ENCODE results near the gene ANGPTL3.
"Not testable (repeated sequence)": the region's sequence is repeated elsewhere in the genome, so short reads cannot be mapped to it uniquely, and the experiment has no call there.

ANGPTL3 gene

DNA sequence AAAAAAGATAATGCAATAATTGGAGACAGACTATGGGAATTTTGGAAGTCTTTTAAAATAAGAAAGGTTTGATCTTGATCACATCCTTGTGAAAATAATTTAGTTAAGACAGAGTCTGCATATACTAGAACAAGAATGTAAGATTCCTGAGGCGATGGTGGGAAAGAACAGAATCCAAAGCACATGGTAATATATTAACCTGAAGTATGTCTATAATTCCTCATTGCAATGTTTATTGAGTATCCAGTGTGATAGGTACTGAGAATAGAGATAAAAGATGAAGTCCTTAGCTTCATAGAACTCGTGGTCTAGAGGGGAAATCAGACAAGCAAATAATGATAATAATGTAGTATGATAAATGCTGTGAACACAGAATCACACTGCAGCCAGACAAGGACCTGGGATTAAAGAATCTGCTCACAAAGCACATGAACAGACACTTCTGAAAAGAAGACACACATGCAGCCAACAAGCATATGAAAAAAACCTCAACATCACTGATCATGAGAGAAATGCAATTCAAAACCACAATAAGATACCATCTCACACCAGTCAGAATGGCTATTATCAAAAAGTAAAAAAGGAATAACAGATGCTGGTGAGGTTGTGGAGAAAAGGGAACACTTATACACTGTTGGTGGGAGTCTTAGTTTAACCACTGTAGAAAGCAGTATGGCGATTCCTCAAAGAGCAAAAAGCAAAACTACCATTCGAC, 6.9 kb upstream of the ANGPTL3 start:
- no peaks in the 10 kb centered on the region for H3K9me3 ChIP-seq (ENCODE audit: control insufficient read depth, low read length)
- 90 to 91% methylated on average over 4 of the region's 4 CpGs for WGBS, 2 experiments
- H3K4me3 ChIP-seq (ENCODE audit: insufficient read depth, low read depth, low read length) = no peak overlapping the region
- no peak overlapping the region for H3K27ac ChIP-seq (ENCODE audit: insufficient read depth, low read depth, low read length, poor library complexity, severe bottlenecking)
- H3K27me3 ChIP-seq (ENCODE audit: control insufficient read depth, insufficient read depth, low read length, poor library complexity, severe bottlenecking) = no peaks in the 10 kb centered on the region
- no peaks in the 10 kb centered on the region for H3K4me1 ChIP-seq (ENCODE audit: control insufficient read depth, insufficient read depth, low read length)
- H3K36me3 ChIP-seq (ENCODE audit: control insufficient read depth, insufficient read depth, low read length) = no peaks in the 10 kb centered on the region

DNA sequence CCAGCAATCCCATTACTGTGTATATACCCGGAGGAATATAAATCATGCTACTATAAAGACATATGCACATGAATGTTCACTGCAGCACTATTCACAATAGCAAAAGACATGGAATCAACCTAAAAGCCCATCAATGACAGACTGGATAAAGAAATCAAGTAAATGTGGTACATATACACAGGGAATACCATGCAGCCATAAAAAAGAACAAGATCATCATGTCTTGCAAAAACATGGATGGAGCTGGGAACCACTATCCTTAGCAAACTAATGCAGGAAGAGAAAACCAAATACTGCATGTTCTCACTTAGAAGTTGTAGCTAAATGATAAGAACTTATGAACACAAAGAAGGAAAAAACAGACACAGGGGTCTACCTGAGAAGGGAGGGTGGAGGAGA, 6.4 kb upstream of the ANGPTL3 start:
- Histone ChIP-seq H3K27me3 (ENCODE audit: control insufficient read depth, insufficient read depth, low read length, poor library complexity, severe bottlenecking) (no peaks in the 10 kb centered on the region), H3K4me3 (ENCODE audit: insufficient read depth, low read depth, low read length) (no peak overlapping the region), H3K36me3 (ENCODE audit: control insufficient read depth, insufficient read depth, low read length) (no peaks in the 10 kb centered on the region), H3K27ac (ENCODE audit: insufficient read depth, low read depth, low read length, poor library complexity, severe bottlenecking) (no peak overlapping the region), H3K9me3 (ENCODE audit: control insufficient read depth, low read length) (no peaks in the 10 kb centered on the region), H3K4me1 (ENCODE audit: control insufficient read depth, insufficient read depth, low read length) (no peaks in the 10 kb centered on the region)
- WGBS, 2 experiments = 91 to 96% methylated on average over 1 of the region's 1 CpG

- peak overlapping the region; percentile 20 for H3K27ac ChIP-seq (ENCODE audit: insufficient read depth, low read depth, low read length, poor library complexity, severe bottlenecking)
- no CpG with 5 or more reads among the region's 2 CpGs for WGBS, 2 experiments
- H3K9me3 ChIP-seq (ENCODE audit: control insufficient read depth, low read length) = no peaks in the 10 kb centered on the region
- H3K36me3 ChIP-seq (ENCODE audit: control insufficient read depth, insufficient read depth, low read length) = no peaks in the 10 kb centered on the region
- H3K4me1 ChIP-seq (ENCODE audit: control insufficient read depth, insufficient read depth, low read length) = no peaks in the 10 kb centered on the region
- H3K4me3 ChIP-seq (ENCODE audit: insufficient read depth, low read depth, low read length) = no peak overlapping the region
- H3K27me3 ChIP-seq (ENCODE audit: control insufficient read depth, insufficient read depth, low read length, poor library complexity, severe bottlenecking) = no peaks in the 10 kb centered on the region
Observed at GRCh38 chr1:62593825-62594394, 3.4 kb upstream of the ANGPTL3 start.

DNA sequence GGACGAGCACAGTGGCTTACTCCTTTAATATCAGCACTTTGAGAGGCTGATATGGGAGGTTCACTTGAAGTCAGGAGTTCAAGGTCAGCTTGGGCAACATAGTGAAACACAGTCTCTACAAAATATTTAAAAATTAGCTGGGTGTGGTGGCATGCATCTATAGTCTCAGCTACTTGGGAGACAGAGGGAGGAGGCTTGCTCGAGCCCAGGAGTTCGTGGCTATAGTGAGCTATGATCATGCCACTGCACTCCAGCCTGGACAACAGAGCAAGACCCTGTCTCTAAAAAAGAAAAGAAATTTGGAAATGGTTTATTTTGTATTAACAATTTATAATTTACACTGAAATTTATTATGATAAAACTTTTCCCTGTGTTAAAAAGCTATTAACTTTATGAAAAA, 1.7 kb upstream of the ANGPTL3 start:
- 89 to 90% methylated on average over 3 of the region's 3 CpGs for WGBS, 2 experiments
- no peaks in the 10 kb centered on the region for H3K36me3 ChIP-seq (ENCODE audit: control insufficient read depth, insufficient read depth, low read length)
- no peak overlapping the region for H3K4me3 ChIP-seq (ENCODE audit: insufficient read depth, low read depth, low read length)
- no peaks in the 10 kb centered on the region for H3K27me3 ChIP-seq (ENCODE audit: control insufficient read depth, insufficient read depth, low read length, poor library complexity, severe bottlenecking)
- H3K27ac ChIP-seq (ENCODE audit: insufficient read depth, low read depth, low read length, poor library complexity, severe bottlenecking) = no peak overlapping the region
- no peaks in the 10 kb centered on the region for H3K9me3 ChIP-seq (ENCODE audit: control insufficient read depth, low read length)
- no peaks in the 10 kb centered on the region for H3K4me1 ChIP-seq (ENCODE audit: control insufficient read depth, insufficient read depth, low read length)

DNA sequence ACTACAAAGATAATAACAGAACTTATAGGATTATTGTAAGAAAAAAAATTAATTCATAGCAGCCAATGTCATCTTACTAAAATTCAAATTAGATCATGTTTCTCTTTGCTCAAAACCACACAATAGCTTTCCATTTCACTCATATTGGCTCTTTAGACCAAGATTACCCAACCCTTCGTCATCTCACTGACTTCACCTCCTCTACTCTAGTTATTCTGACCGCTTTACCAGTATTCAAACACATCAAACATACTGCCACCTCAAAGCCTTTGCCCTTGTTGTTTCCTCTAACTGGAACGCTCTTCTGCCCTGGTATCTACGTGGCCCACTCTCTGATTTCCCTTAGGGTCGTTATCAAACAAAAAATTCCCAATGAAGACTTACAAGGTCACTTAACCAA, 1.7 kb downstream of the ANGPTL3 start:
- Histone ChIP-seq H3K27ac (ENCODE audit: insufficient read depth, low read depth, low read length, poor library complexity, severe bottlenecking) (no peak overlapping the region), H3K9me3 (ENCODE audit: control insufficient read depth, low read length) (no peaks in the 10 kb centered on the region), H3K36me3 (ENCODE audit: control insufficient read depth, insufficient read depth, low read length) (no peaks in the 10 kb centered on the region), H3K4me3 (ENCODE audit: insufficient read depth, low read depth, low read length) (no peak overlapping the region), H3K4me1 (ENCODE audit: control insufficient read depth, insufficient read depth, low read length) (no peaks in the 10 kb centered on the region), H3K27me3 (ENCODE audit: control insufficient read depth, insufficient read depth, low read length, poor library complexity, severe bottlenecking) (no peaks in the 10 kb centered on the region)
- WGBS, 2 experiments = 94% methylated on average over 5 of the region's 5 CpGs

DNA sequence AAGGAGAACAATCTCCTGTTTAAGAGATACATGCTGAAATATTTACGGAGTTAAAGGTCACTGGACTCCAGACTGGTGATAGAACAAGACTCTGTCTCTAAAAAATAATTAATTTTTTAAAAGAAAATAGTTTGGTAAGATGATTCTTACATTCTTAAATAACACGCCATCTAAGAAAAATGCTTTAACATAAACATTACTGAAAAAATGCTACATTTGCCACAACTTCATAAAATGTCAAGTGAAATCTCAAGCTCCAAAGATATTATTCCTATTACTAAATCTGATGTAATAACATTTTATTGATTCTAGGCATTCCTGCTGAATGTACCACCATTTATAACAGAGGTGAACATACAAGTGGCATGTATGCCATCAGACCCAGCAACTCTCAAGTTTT, 4.1 kb downstream of the ANGPTL3 start:
- 72% methylated on average over 2 of the region's 2 CpGs; no CpG with 5 or more reads in 1 of the 2 experiments for WGBS, 2 experiments
- Histone ChIP-seq H3K4me3 (ENCODE audit: insufficient read depth, low read depth, low read length) (no peak overlapping the region), H3K9me3 (ENCODE audit: control insufficient read depth, low read length) (no peaks in the 10 kb centered on the region), H3K27ac (ENCODE audit: insufficient read depth, low read depth, low read length, poor library complexity, severe bottlenecking) (no peak overlapping the region), H3K36me3 (ENCODE audit: control insufficient read depth, insufficient read depth, low read length) (no peaks in the 10 kb centered on the region), H3K4me1 (ENCODE audit: control insufficient read depth, insufficient read depth, low read length) (no peaks in the 10 kb centered on the region), H3K27me3 (ENCODE audit: control insufficient read depth, insufficient read depth, low read length, poor library complexity, severe bottlenecking) (no peaks in the 10 kb centered on the region)

- no peaks in the 10 kb centered on the region for H3K4me1 ChIP-seq (ENCODE audit: control insufficient read depth, insufficient read depth, low read length)
- no peaks in the 10 kb centered on the region for H3K27me3 ChIP-seq (ENCODE audit: control insufficient read depth, insufficient read depth, low read length, poor library complexity, severe bottlenecking)
- H3K27ac ChIP-seq (ENCODE audit: insufficient read depth, low read depth, low read length, poor library complexity, severe bottlenecking) = no peak overlapping the region
- no peak overlapping the region for H3K4me3 ChIP-seq (ENCODE audit: insufficient read depth, low read depth, low read length)
- H3K9me3 ChIP-seq (ENCODE audit: control insufficient read depth, low read length) = no peaks in the 10 kb centered on the region
- no peaks in the 10 kb centered on the region for H3K36me3 ChIP-seq (ENCODE audit: control insufficient read depth, insufficient read depth, low read length)
Observed at GRCh38 chr1:62608905-62609304, 11.6 kb downstream of the ANGPTL3 start.

GRCh38 chr1:62610588-62610987, 13.3 kb downstream of the ANGPTL3 start:
- 83 to 100% methylated on average over 1 of the region's 1 CpG for WGBS, 2 experiments
- H3K4me3 ChIP-seq (ENCODE audit: insufficient read depth, low read depth, low read length); H3K27me3 ChIP-seq (ENCODE audit: control insufficient read depth, insufficient read depth, low read length, poor library complexity, severe bottlenecking); H3K36me3 ChIP-seq (ENCODE audit: control insufficient read depth, insufficient read depth, low read length); H3K27ac ChIP-seq (ENCODE audit: insufficient read depth, low read depth, low read length, poor library complexity, severe bottlenecking); H3K9me3 ChIP-seq (ENCODE audit: control insufficient read depth, low read length); H3K4me1 ChIP-seq (ENCODE audit: control insufficient read depth, insufficient read depth, low read length): not testable (repeated sequence)

GRCh38 chr1:62612770-62613169, 15.4 kb downstream of the ANGPTL3 start:
- H3K27ac ChIP-seq (ENCODE audit: insufficient read depth, low read depth, low read length, poor library complexity, severe bottlenecking) = no peak overlapping the region
- 88 to 94% methylated on average over 2 of the region's 2 CpGs for WGBS, 2 experiments
- no peaks in the 10 kb centered on the region for H3K36me3 ChIP-seq (ENCODE audit: control insufficient read depth, insufficient read depth, low read length)
- H3K4me1 ChIP-seq (ENCODE audit: control insufficient read depth, insufficient read depth, low read length) = no peaks in the 10 kb centered on the region
- no peaks in the 10 kb centered on the region for H3K27me3 ChIP-seq (ENCODE audit: control insufficient read depth, insufficient read depth, low read length, poor library complexity, severe bottlenecking)
- no peaks in the 10 kb centered on the region for H3K9me3 ChIP-seq (ENCODE audit: control insufficient read depth, low read length)
- H3K4me3 ChIP-seq (ENCODE audit: insufficient read depth, low read depth, low read length) = no peak overlapping the region

DNA sequence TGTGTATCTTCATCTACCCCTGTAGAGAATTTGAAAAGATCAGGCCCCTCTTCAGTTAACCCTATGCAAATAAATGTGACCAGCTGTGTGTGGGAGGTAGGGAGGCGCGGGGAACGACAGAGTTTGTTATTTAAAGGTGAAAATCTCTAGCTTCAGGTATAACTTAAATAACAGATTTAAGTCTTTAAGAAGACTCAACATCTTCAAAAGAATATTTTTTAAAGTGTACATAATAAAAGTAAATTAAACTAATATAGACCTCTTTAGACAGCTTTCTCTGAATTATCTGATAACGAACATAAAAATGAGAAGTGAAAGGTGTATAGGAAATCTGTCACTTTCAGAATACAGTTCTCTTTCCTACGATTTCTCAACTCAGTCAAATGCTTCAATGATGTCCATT, 16.0 kb downstream of the ANGPTL3 start:
- Histone ChIP-seq H3K9me3 (ENCODE audit: control insufficient read depth, low read length) (no peaks in the 10 kb centered on the region), H3K27me3 (ENCODE audit: control insufficient read depth, insufficient read depth, low read length, poor library complexity, severe bottlenecking) (no peaks in the 10 kb centered on the region), H3K4me3 (ENCODE audit: insufficient read depth, low read depth, low read length) (no peak overlapping the region), H3K27ac (ENCODE audit: insufficient read depth, low read depth, low read length, poor library complexity, severe bottlenecking) (no peak overlapping the region), H3K4me1 (ENCODE audit: control insufficient read depth, insufficient read depth, low read length) (no peaks in the 10 kb centered on the region), H3K36me3 (ENCODE audit: control insufficient read depth, insufficient read depth, low read length) (no peaks in the 10 kb centered on the region)
- WGBS, 2 experiments = 80 to 84% methylated on average over 1 of the region's 5 CpGs
